Adrenal gland (tissue), 5 donors: ENCODE data around the gene MIEF1.

Experiments used
- CTCF ChIP-seq, 6 experiments: fragments of 450-650 bp in 4 of 6; fragments of 200-600 bp in 2 of 6; sonication (generic) in 1 of 6; IDR thresholded peaks; 1 replicate in 5 of 6; 2 replicates in 1 of 6; pipeline versions ENCODE4 v1.5.1 to v1.8.0; 2016 to 2021; ENCODE audit warnings: antibody characterized with exemption in 6 of 6, mild to moderate bottlenecking in 2 of 6, moderate library complexity in 1 of 6
- POLR2A ChIP-seq, 2 donors: fragments of 450-650 bp; IDR thresholded peaks; one replicate each; pipeline ENCODE4 v1.6.1; 2017; ENCODE audit warnings: antibody characterized with exemption in 2 of 2, mild to moderate bottlenecking in 2 of 2, moderate library complexity in 1 of 2
- donor health status: DM: no; HTN: no; CAD: no.

GRCh38 chr22:39482768-39483167, 19.3 kb upstream of the MIEF1 start:
- TF ChIP-seq CTCF (IDR thresholded peaks at IDR 0.05) = no peak
- no peak for TF ChIP-seq POLR2A (IDR thresholded peaks at IDR 0.05)
